Neural cell (in vitro differentiated cells): ENCODE data around the gene FAM120C. TPM values are rescaled to one million over a fixed set of nuclear protein-coding genes. Genes with fewer than 3 reads are reported as not detected.

Experiments used
- H2AFZ ChIP-seq: fragments of 200-600, 300-800 bp; sonication (generic), shearing (Covaris generic); 2 replicates; pipeline ENCODE4 v1.6.0; 2014; ENCODE audit warnings: low read depth, mild to moderate bottlenecking, antibody characterized with exemption, low read length, moderate library complexity
- H3F3A ChIP-seq: fragments of 200-600 bp; shearing (Covaris generic); 2 replicates; pipeline ENCODE4 v1.6.1; 2016; ENCODE audit warnings: mild to moderate bottlenecking, moderate library complexity, mixed read lengths, antibody characterized with exemption, low read length; ENCODE audit not compliant: insufficient read depth, poor library complexity, severe bottlenecking
- H3K27ac ChIP-seq: fragments of 200-600, 300-800 bp; sonication (generic), shearing (Covaris generic); 2 replicates; pipeline ENCODE4 v1.5.1; 2014; ENCODE audit warnings: mild to moderate bottlenecking, low read length, moderate library complexity
- H3K27me3 ChIP-seq: fragments of 300-800, 200-600 bp; sonication (generic), shearing (Covaris generic); 2 replicates; pipeline ENCODE4 v1.6.0; 2014; ENCODE audit warnings: mild to moderate bottlenecking, low read depth, low read length, moderate library complexity; ENCODE audit not compliant: insufficient read depth
- H3K36me3 ChIP-seq: fragments of 300-800, 200-600 bp; sonication (generic), shearing (Covaris generic); 2 replicates; pipeline ENCODE4 v1.5.1; 2014; ENCODE audit warnings: mild to moderate bottlenecking, antibody characterized with exemption, low read length, moderate library complexity; ENCODE audit not compliant: insufficient read depth
- H3K4me2 ChIP-seq: fragments of 300-800, 200-600 bp; sonication (generic), shearing (Covaris generic); 2 replicates; pipeline ENCODE4 v1.6.0; 2014; ENCODE audit warnings: mild to moderate bottlenecking, low read length
- H3K4me3 ChIP-seq: fragments of 300-800, 200-600 bp; sonication (generic), shearing (Covaris generic); 2 replicates; pipeline ENCODE4 v1.5.1; 2014; ENCODE audit warnings: mild to moderate bottlenecking, low read length, moderate library complexity
- H3K79me2 ChIP-seq: fragments of 200-600 bp; shearing (Covaris generic); replicated peaks from 2 replicates; pipeline ENCODE4 v1.6.0; 2014; ENCODE audit warnings: mild to moderate bottlenecking, low read length, moderate library complexity; ENCODE audit not compliant: insufficient read depth
- H3K9ac ChIP-seq: fragments of 300-800, 200-600 bp; sonication (generic), shearing (Covaris generic); 2 replicates; pipeline ENCODE4 v1.6.1; 2016; ENCODE audit warnings: mild to moderate bottlenecking, low read length, mixed read lengths
- H3K9me2 ChIP-seq: fragments of 200-600 bp; shearing (Covaris generic); 2 replicates; pipeline ENCODE4 v1.6.1; 2016; ENCODE audit warnings: mild to moderate bottlenecking, low read length, mixed read lengths; ENCODE audit not compliant: insufficient read depth
- H3K9me3 ChIP-seq: fragments of 200-600, 300-800 bp; sonication (generic), shearing (Covaris generic); 2 replicates; pipeline ENCODE4 v1.6.1; 2016; ENCODE audit warnings: mild to moderate bottlenecking, mixed run types, low read length, moderate library complexity, mixed read lengths
- H4K20me1 ChIP-seq: fragments of 200-600 bp; shearing (Covaris generic); 2 replicates; pipeline ENCODE4 v1.6.1; 2016; ENCODE audit warnings: mild to moderate bottlenecking, mixed run types; ENCODE audit not compliant: insufficient read depth
- CTCF ChIP-seq: fragments of 450-650 bp; IDR thresholded peaks from 2 replicates; pipeline ENCODE4 v1.5.1; 2014; ENCODE audit warnings: antibody characterized with exemption, mild to moderate bottlenecking, moderate library complexity; ENCODE audit not compliant: poor library complexity, severe bottlenecking
- EP300 ChIP-seq: fragments of 450-650 bp; conservative IDR thresholded peaks from 2 replicates; pipeline ENCODE4 v1.6.1; 2014; ENCODE audit warnings: antibody characterized with exemption, mild to moderate bottlenecking, moderate library complexity; ENCODE audit not compliant: poor library complexity, severe bottlenecking
- EZH2 ChIP-seq: fragments of 200-600, 300-800 bp; shearing (Covaris generic), sonication (generic); IDR thresholded peaks from 2 replicates; pipeline ENCODE4 v1.6.1; 2014; ENCODE audit warnings: antibody characterized with exemption, low read length, borderline replicate concordance, mild to moderate bottlenecking; ENCODE audit not compliant: insufficient read depth, poor library complexity, severe bottlenecking
- MXI1 ChIP-seq: fragments of 450-650 bp; conservative IDR thresholded peaks from 2 replicates; pipeline ENCODE4 v1.6.1; 2014; ENCODE audit warnings: antibody characterized with exemption, mild to moderate bottlenecking; ENCODE audit not compliant: poor library complexity, severe bottlenecking
- POLR2AphosphoS5 ChIP-seq: IDR thresholded peaks from 2 replicates; pipeline ENCODE4 v1.6.1; 2012
- RAD21 ChIP-seq: fragments of 450-650 bp; conservative IDR thresholded peaks from 2 replicates; pipeline ENCODE4 v1.6.1; 2014; ENCODE audit warnings: antibody characterized with exemption, mild to moderate bottlenecking, moderate library complexity
- REST ChIP-seq: IDR thresholded peaks from 2 replicates; pipeline ENCODE4 v1.6.1; 2012; ENCODE audit warnings: borderline replicate concordance
- SMC3 ChIP-seq: fragments of 450-650 bp; conservative IDR thresholded peaks from 2 replicates; pipeline ENCODE4 v1.6.1; 2014; ENCODE audit warnings: antibody characterized with exemption, mild to moderate bottlenecking, moderate library complexity; ENCODE audit not compliant: poor library complexity
- TAF1 ChIP-seq: IDR thresholded peaks from 2 replicates; pipeline ENCODE4 v1.6.1; 2012; ENCODE audit warnings: low read depth
- polyA plus RNA-seq: library from polyadenylated mRNA; depleted of rRNA; stranded (reverse); fragments of >200 nt; gene quantifications from 2 replicates; pipeline ENCODE4 v1.2.3, GENCODE V29; 2014

Gene FAM120C
- polyA plus RNA-seq, 1 donor from 2014 or later, result 2.5 TPM

GRCh38 chrX:54116391-54116790 lies 66.7 kb downstream of the FAM120C start:
- Histone ChIP-seq H3K4me2 (no peak overlapping the region), H3K27ac (no peak overlapping the region), H3K79me2 (no peaks in the 10 kb centered on the region), H3K4me3 (no peak overlapping the region), H4K20me1 (no peaks in the 10 kb centered on the region), H3K36me3 (no peaks in the 10 kb centered on the region), H2AFZ (no peak overlapping the region), H3K9ac (no peak overlapping the region), H3F3A (no peaks in the 10 kb centered on the region), H3K27me3 (no peaks in the 10 kb centered on the region), H3K9me3 (no peaks in the 10 kb centered on the region), H3K9me2 (no peaks in the 10 kb centered on the region)
- TF ChIP-seq SMC3 (no peak), TAF1 (no peak), RAD21 (no peak), MXI1 (no peak), REST (no peak), POLR2AphosphoS5 (no peak), CTCF (no peak), EP300 (no peak), EZH2 (no peak)

GRCh38 chrX:54093571-54093970 lies 89.5 kb downstream of the FAM120C start:
- H3K36me3 ChIP-seq, result no peaks in the 10 kb centered on the region
- no peaks in the 10 kb centered on the region for H3K9me3 ChIP-seq
- no peaks in the 10 kb centered on the region for H3K79me2 ChIP-seq
- H3K4me3 ChIP-seq, result no peak overlapping the region
- no peaks in the 10 kb centered on the region for H3K9me2 ChIP-seq
- TF ChIP-seq SMC3 (no peak), MXI1 (no peak), CTCF (no peak), TAF1 (no peak), REST (no peak), EZH2 (no peak), POLR2AphosphoS5 (no peak), RAD21 (no peak), EP300 (no peak)
- no peak overlapping the region for H3K4me2 ChIP-seq
- H4K20me1 ChIP-seq, result no peaks in the 10 kb centered on the region
- no peak overlapping the region for H3K9ac ChIP-seq
- H3K27me3 ChIP-seq, result no peaks in the 10 kb centered on the region
- H3F3A ChIP-seq, result no peaks in the 10 kb centered on the region
- no peak overlapping the region for H3K27ac ChIP-seq
- H2AFZ ChIP-seq, result no peak overlapping the region
